ENCODE data around the gene FCRLA. TPM values are rescaled to one million over a fixed set of nuclear protein-coding genes. Genes with fewer than 3 reads are reported as not detected.

FCRLA gene
- total and polyA plus RNA-seq, 2 experiments from 2014 or later = 6.8 to 8.4 TPM

DNA sequence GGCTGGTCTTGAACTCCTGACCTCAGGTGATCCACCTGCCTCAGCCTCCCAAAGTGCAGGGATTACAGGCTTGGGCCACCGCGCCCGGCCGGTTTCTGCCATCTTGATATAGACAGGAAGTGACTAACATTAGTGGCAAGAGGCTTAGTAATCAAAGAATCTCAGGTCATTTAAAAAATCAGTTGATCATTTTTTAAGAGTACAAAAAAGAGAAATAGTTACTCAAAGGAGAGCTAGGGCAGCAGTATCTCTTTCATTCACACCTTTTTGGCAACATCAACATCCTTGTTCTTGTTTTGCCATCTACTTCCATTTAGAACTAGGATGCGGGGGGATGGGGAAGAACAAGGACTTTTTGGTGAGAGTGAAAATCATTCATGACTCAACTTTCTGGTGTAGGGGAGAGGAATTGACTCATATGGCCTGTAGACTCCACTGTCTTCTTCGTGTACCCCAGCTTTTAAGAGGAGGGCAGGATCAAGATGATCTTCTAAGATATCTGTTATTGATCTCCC is 23.1 kb downstream of the FCRLA start:
- 7 to 10% methylated on average over 6 of the region's 6 CpGs for WGBS, 2 experiments (ENCODE audit: low coverage in 1 of 2, low lambda C conversion rate in 2 of 2, missing lambda C conversion rate in 2 of 2)
- H3K4me3 ChIP-seq = no peak overlapping the region
- in situ Hi-C loops (cut with MboI) = no loop called here
- peaks cover 47% of the 10 kb centered on the region for H3K4me1 ChIP-seq (ENCODE audit: insufficient read depth)
- no peaks in the 10 kb centered on the region for H4K20me1 ChIP-seq (ENCODE audit: insufficient read depth)
- no peak overlapping the region for H2AFZ ChIP-seq
- H3K4me2 ChIP-seq (ENCODE audit: unreplicated experiment) = peak overlapping the region; percentile 38
- H3K27me3 ChIP-seq (replicated peaks; ENCODE audit: insufficient read depth) = no peaks in the 10 kb centered on the region
- H3K79me2 ChIP-seq (ENCODE audit: insufficient read depth) = no peaks in the 10 kb centered on the region
- TF ChIP-seq EZH2phosphoT487 (IDR thresholded peaks at IDR 0.05; ENCODE audit: insufficient read depth, low read depth) = no peak
- no peak for TF ChIP-seq EZH2 (IDR thresholded peaks at IDR 0.05; ENCODE audit: insufficient read depth, poor library complexity, severe bottlenecking)
- H3K9me3 ChIP-seq (ENCODE audit: low read depth) = no peaks in the 10 kb centered on the region
- H3K9me2 ChIP-seq (ENCODE audit: insufficient read depth) = no peaks in the 10 kb centered on the region
- peaks cover 44% of the 10 kb centered on the region for H3F3A ChIP-seq (ENCODE audit: insufficient read depth)
- peak overlapping the region; percentile 44 for H3K27ac ChIP-seq
- no peak overlapping the region for H3K9ac ChIP-seq
- no peaks in the 10 kb centered on the region for H3K36me3 ChIP-seq (ENCODE audit: low read depth)
- peak; percentile 85 for DNase-seq

DNA sequence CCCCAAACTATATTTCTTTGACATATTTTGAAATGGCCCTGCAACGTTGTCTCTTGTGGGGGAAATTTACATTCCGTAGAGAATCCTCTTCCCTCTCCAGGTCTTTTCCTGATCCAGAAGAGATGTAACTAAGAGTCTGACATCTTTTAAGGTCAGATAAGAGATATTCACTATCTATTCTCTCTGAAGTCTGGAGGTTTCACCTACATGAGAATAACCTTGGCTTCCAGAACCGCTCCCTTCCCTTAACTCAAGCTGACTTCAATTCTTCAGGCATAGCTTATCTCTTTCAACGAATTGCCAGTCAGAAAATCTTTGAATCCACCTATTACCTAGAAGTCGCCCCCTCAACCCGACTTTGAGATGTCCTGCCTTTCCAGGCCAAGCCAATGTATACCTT is 24.2 kb downstream of the FCRLA start:
- H3K27me3 ChIP-seq (replicated peaks; ENCODE audit: insufficient read depth) = no peaks in the 10 kb centered on the region
- H3K9me3 ChIP-seq (ENCODE audit: low read depth) = no peaks in the 10 kb centered on the region
- no peak overlapping the region for H3K4me3 ChIP-seq
- H3K4me2 ChIP-seq (ENCODE audit: unreplicated experiment) = no peak overlapping the region
- TF ChIP-seq EZH2phosphoT487 (IDR thresholded peaks at IDR 0.05; ENCODE audit: insufficient read depth, low read depth) = no peak
- TF ChIP-seq EZH2 (IDR thresholded peaks at IDR 0.05; ENCODE audit: insufficient read depth, poor library complexity, severe bottlenecking) = no peak
- peaks cover 45% of the 10 kb centered on the region for H3K4me1 ChIP-seq (ENCODE audit: insufficient read depth)
- DNase-seq = no peak
- 85 to 89% methylated on average over 6 of the region's 6 CpGs for WGBS, 2 experiments (ENCODE audit: low coverage in 1 of 2, low lambda C conversion rate in 2 of 2, missing lambda C conversion rate in 2 of 2)
- H3K27ac ChIP-seq = no peak overlapping the region
- no peaks in the 10 kb centered on the region for H4K20me1 ChIP-seq (ENCODE audit: insufficient read depth)
- in situ Hi-C loops (cut with MboI) = no loop called here
- H3K9ac ChIP-seq = no peak overlapping the region
- no peaks in the 10 kb centered on the region for H3K79me2 ChIP-seq (ENCODE audit: insufficient read depth)
- peaks cover 46% of the 10 kb centered on the region for H3F3A ChIP-seq (ENCODE audit: insufficient read depth)
- no peak overlapping the region for H2AFZ ChIP-seq
- no peaks in the 10 kb centered on the region for H3K36me3 ChIP-seq (ENCODE audit: low read depth)
- no peaks in the 10 kb centered on the region for H3K9me2 ChIP-seq (ENCODE audit: insufficient read depth)

DNA sequence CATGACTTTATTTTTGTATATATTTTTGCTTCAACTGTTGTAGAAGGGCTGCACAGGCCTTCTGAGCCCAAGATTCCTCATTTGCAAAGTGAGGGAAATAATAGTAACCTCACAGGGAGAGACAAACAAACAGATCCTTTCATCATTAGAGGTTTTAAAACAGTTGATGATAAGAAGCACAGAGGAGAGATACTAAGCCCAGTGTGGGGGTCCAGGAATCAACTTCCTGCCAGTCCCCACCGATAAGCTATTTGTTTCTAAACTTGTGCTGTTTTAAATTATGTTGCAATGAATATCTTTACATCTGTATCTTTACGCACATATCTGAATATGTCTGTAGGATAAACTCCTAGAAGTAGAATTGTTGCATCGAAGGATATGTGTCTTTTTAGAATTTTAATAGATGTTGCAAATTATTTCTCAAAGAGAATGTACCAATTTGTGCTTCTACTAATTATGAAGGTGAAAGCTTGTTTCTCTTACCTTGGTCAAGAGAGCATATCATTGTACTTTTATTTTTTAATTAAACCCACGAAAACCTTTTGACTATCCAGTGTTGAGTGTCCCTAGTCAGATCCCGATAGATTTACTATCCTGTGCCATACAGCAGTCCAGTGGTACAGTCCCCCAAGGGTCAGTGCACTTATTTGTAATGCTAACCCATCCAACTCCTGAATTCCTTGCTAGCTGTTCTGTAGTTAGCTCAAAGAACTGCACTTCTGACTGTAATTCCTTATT is 25.1 kb downstream of the FCRLA start:
- no peaks in the 10 kb centered on the region for H4K20me1 ChIP-seq (ENCODE audit: insufficient read depth)
- H2AFZ ChIP-seq = no peak overlapping the region
- WGBS, 2 experiments (ENCODE audit: low coverage in 1 of 2, low lambda C conversion rate in 2 of 2, missing lambda C conversion rate in 2 of 2) = 86 to 89% methylated on average over 5 of the region's 5 CpGs
- H3K4me2 ChIP-seq (ENCODE audit: unreplicated experiment) = no peak overlapping the region
- no peaks in the 10 kb centered on the region for H3K9me3 ChIP-seq (ENCODE audit: low read depth)
- peaks cover 47% of the 10 kb centered on the region for H3F3A ChIP-seq (ENCODE audit: insufficient read depth)
- no peak for TF ChIP-seq EZH2phosphoT487 (IDR thresholded peaks at IDR 0.05; ENCODE audit: insufficient read depth, low read depth)
- no peak for TF ChIP-seq EZH2 (IDR thresholded peaks at IDR 0.05; ENCODE audit: insufficient read depth, poor library complexity, severe bottlenecking)
- no peak overlapping the region for H3K9ac ChIP-seq
- H3K27ac ChIP-seq = peak overlapping the region; percentile 94
- in situ Hi-C loops (cut with MboI) = no loop called here
- H3K9me2 ChIP-seq (ENCODE audit: insufficient read depth) = no peaks in the 10 kb centered on the region
- no peak for DNase-seq
- H3K27me3 ChIP-seq (replicated peaks; ENCODE audit: insufficient read depth) = no peaks in the 10 kb centered on the region
- no peak overlapping the region for H3K4me3 ChIP-seq
- H3K36me3 ChIP-seq (ENCODE audit: low read depth) = no peaks in the 10 kb centered on the region
- H3K4me1 ChIP-seq (ENCODE audit: insufficient read depth) = peaks cover 54% of the 10 kb centered on the region
- no peaks in the 10 kb centered on the region for H3K79me2 ChIP-seq (ENCODE audit: insufficient read depth)

DNA sequence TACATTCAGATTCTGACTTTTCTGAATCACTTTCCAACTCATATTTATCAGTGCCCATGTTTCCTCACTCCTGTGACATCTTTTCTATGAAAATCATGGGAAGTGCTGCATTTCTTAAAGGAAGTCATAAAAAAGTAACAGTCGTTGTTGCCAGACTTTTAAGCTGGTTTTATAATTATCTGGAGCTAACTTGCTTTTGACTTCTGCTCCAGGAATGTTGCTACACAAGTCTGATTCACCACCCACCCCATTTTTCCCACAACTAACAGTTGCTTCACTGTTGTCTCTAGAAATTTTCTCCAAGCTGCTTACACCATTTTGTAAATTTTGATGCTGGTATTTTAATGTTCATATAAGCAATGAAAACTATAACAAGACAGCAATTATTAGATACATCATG is 26.5 kb downstream of the FCRLA start:
- no peaks in the 10 kb centered on the region for H3K36me3 ChIP-seq (ENCODE audit: low read depth)
- no peaks in the 10 kb centered on the region for H3K9me2 ChIP-seq (ENCODE audit: insufficient read depth)
- peak; percentile 96 for DNase-seq
- peak overlapping the region; percentile 70 for H3K9ac ChIP-seq
- in situ Hi-C loops (cut with MboI) = no loop called here
- H3K79me2 ChIP-seq (ENCODE audit: insufficient read depth) = no peaks in the 10 kb centered on the region
- 0 out of 2 replicates have a peak overlapping the region, but pooled peaks have one; percentile 9 for H3K4me3 ChIP-seq
- no peaks in the 10 kb centered on the region for H3K27me3 ChIP-seq (replicated peaks; ENCODE audit: insufficient read depth)
- no peaks in the 10 kb centered on the region for H4K20me1 ChIP-seq (ENCODE audit: insufficient read depth)
- H3K27ac ChIP-seq = peak overlapping the region; percentile 94
- TF ChIP-seq EZH2phosphoT487 (IDR thresholded peaks at IDR 0.05; ENCODE audit: insufficient read depth, low read depth) = no peak
- no peak for TF ChIP-seq EZH2 (IDR thresholded peaks at IDR 0.05; ENCODE audit: insufficient read depth, poor library complexity, severe bottlenecking)
- H3K9me3 ChIP-seq (ENCODE audit: low read depth) = no peaks in the 10 kb centered on the region
- peaks cover 61% of the 10 kb centered on the region for H3K4me1 ChIP-seq (ENCODE audit: insufficient read depth)
- peaks cover 55% of the 10 kb centered on the region for H3F3A ChIP-seq (ENCODE audit: insufficient read depth)
- WGBS, 2 experiments (ENCODE audit: low coverage in 1 of 2, low lambda C conversion rate in 2 of 2, missing lambda C conversion rate in 2 of 2) = 0% methylated on average over 1 of the region's 1 CpG
- H3K4me2 ChIP-seq (ENCODE audit: unreplicated experiment) = peak overlapping the region; percentile 62
- peak overlapping the region; percentile 49; the same call in 1 of the 2 replicates for H2AFZ ChIP-seq

All from GM23248 (cell line).